Measurements from ENCODE around the gene TMEM43.
A peak's percentile ranks its signal among the peaks of the same experiment; 100 is the strongest.

Gene TMEM43

GRCh38 chr3:14175383-14176037 is 50.7 kb downstream of the TMEM43 start:
- DNase-seq (ENCODE audit: extremely low read depth in 1 of 2, low read depth in 1 of 2), result peak in 1 of 2 donors; percentile 23

- DNase-seq (ENCODE audit: extremely low read depth in 1 of 2, low read depth in 1 of 2), result no peak
These were observed 52.9 kb downstream of the TMEM43 start for GRCh38 chr3:14177580-14178246.

GRCh38 chr3:14178247-14179113 is 53.6 kb downstream of the TMEM43 start, which contains the start of the genes LSM3 and XPC:
Gene LSM3 (plus strand): TSS chr3:14178817. CDS start chr3:14178861, 44 bp downstream.
Gene XPC (minus strand): TSS chr3:14178601. CDS start chr3:14178568, 33 bp downstream.
- peak; percentile 92 to 97 for DNase-seq (ENCODE audit: extremely low read depth in 1 of 2, low read depth in 1 of 2)

GRCh38 chr3:14179114-14179465 is 54.2 kb downstream of the TMEM43 start:
- DNase-seq (ENCODE audit: extremely low read depth in 1 of 2, low read depth in 1 of 2), result no peak

GRCh38 chr3:14179795-14180194 is 54.9 kb downstream of the TMEM43 start:
- DNase-seq (ENCODE audit: extremely low read depth in 1 of 2, low read depth in 1 of 2), result no peak

GRCh38 chr3:14181253-14181652 is 56.4 kb downstream of the TMEM43 start:
- no peak for DNase-seq (ENCODE audit: extremely low read depth in 1 of 2, low read depth in 1 of 2)

GRCh38 chr3:14183015-14183577 is 58.2 kb downstream of the TMEM43 start:
- no peak for DNase-seq (ENCODE audit: extremely low read depth in 1 of 2, low read depth in 1 of 2)

GRCh38 chr3:14186854-14187458 is 62.1 kb downstream of the TMEM43 start:
- no peak for DNase-seq (ENCODE audit: extremely low read depth in 1 of 2, low read depth in 1 of 2)

GRCh38 chr3:14188041-14188754 is 63.3 kb downstream of the TMEM43 start:
- DNase-seq (ENCODE audit: extremely low read depth in 1 of 2, low read depth in 1 of 2), result no peak
